SK-N-SH treated with all-trans-retinoic acid at 6 μM for 48 hours (cell line): ENCODE measurements around the gene RPS6KB2.

Source experiments
- ATAC-seq: fragments of 200-7000 bp; cut with Tn5 transposase; 3 replicates; pipeline ENCODE4 v1.9.1; 2020; ENCODE audit warnings: mild to moderate bottlenecking, moderate library complexity
- BACH2 ChIP-seq: fragments of 250-450 bp; sonication (Bioruptor Pico); IDR thresholded peaks from 2 replicates; pipeline ENCODE4 v1.9.0; 2021; ENCODE audit warnings: mild to moderate bottlenecking, borderline replicate concordance
- CREB5 ChIP-seq: fragments of 250-450 bp; sonication (Bioruptor Pico); IDR thresholded peaks from 2 replicates; pipeline ENCODE4 v1.5.1; 2020; ENCODE audit warnings: low read depth, mild to moderate bottlenecking, moderate library complexity
- CSDC2 ChIP-seq: fragments of 250-450 bp; sonication (Bioruptor Pico); IDR thresholded peaks from 2 replicates; pipeline ENCODE4 v1.5.0; 2020; ENCODE audit warnings: mild to moderate bottlenecking, moderate library complexity
- CSRNP3 ChIP-seq: fragments of 250-450 bp; sonication (Bioruptor Pico); IDR thresholded peaks from 2 replicates; pipeline ENCODE4 v1.5.1; 2021; ENCODE audit warnings: mild to moderate bottlenecking, moderate library complexity
- ESRRG ChIP-seq: fragments of 250-450 bp; sonication (Bioruptor Pico); IDR thresholded peaks from 2 replicates; pipeline ENCODE4 v1.6.1; 2021; ENCODE audit warnings: mild to moderate bottlenecking
- GLIS3 ChIP-seq: fragments of 250-450 bp; sonication (Bioruptor Pico); IDR thresholded peaks from 2 replicates; pipeline ENCODE4 v1.5.0; 2020; ENCODE audit warnings: mild to moderate bottlenecking, moderate library complexity
- ISL1 ChIP-seq: fragments of 250-450 bp; sonication (Bioruptor Pico); IDR thresholded peaks from 2 replicates; pipeline ENCODE4 v2.1.2; 2022; ENCODE audit warnings: mild to moderate bottlenecking, moderate library complexity
- OSR1 ChIP-seq: fragments of 250-450 bp; sonication (Bioruptor Pico); IDR thresholded peaks from 2 replicates; pipeline ENCODE4 v1.8.0; 2022; ENCODE audit warnings: moderate library complexity, mild to moderate bottlenecking, inconsistent platforms
- PPARA ChIP-seq: fragments of 250-450 bp; sonication (Bioruptor Pico); IDR thresholded peaks from 2 replicates; pipeline ENCODE4 v1.5.0; 2020; ENCODE audit warnings: mild to moderate bottlenecking, borderline replicate concordance
- RARB ChIP-seq: fragments of 250-450 bp; sonication (Bioruptor Pico); IDR thresholded peaks from 2 replicates; pipeline ENCODE4 v1.8.0; 2021; ENCODE audit warnings: mild to moderate bottlenecking, moderate library complexity
- SNAI2 ChIP-seq: fragments of 250-450 bp; sonication (Bioruptor Pico); IDR thresholded peaks from 2 replicates; pipeline ENCODE4 v1.5.0; 2020; ENCODE audit warnings: mild to moderate bottlenecking, moderate library complexity
- TCF4 ChIP-seq: fragments of 250-450 bp; sonication (Bioruptor Pico); IDR thresholded peaks from 2 replicates; pipeline ENCODE4 v1.8.0; 2021; ENCODE audit warnings: mild to moderate bottlenecking, moderate library complexity, borderline replicate concordance
- TOX ChIP-seq: fragments of 250-450 bp; sonication (Bioruptor Pico); IDR thresholded peaks from 2 replicates; pipeline ENCODE4 v1.8.0; 2021; ENCODE audit warnings: mild to moderate bottlenecking, moderate library complexity, borderline replicate concordance
- ZC3H10 ChIP-seq: fragments of 250-450 bp; sonication (Bioruptor Pico); IDR thresholded peaks from 2 replicates; pipeline ENCODE4 v1.5.1; 2021; ENCODE audit warnings: mild to moderate bottlenecking, moderate library complexity
- ZFP3 ChIP-seq: fragments of 250-450 bp; sonication (Bioruptor Pico); IDR thresholded peaks from 2 replicates; pipeline ENCODE4 v1.5.0; 2020; ENCODE audit warnings: mild to moderate bottlenecking, moderate library complexity
- ZFP30 ChIP-seq: fragments of 450-650 bp; formaldehyde crosslinking; IDR thresholded peaks from 2 replicates; pipeline ENCODE4 v1.5.0; 2022; ENCODE audit warnings: mild to moderate bottlenecking, moderate library complexity
- ZNF565 ChIP-seq: fragments of 450-650 bp; formaldehyde crosslinking; conservative IDR thresholded peaks from 2 replicates; pipeline ENCODE4 v1.5.0; 2020; ENCODE audit warnings: low read depth, mild to moderate bottlenecking, moderate library complexity
- ZNF70 ChIP-seq: fragments of 450-650 bp; formaldehyde crosslinking; IDR thresholded peaks from 2 replicates; pipeline ENCODE4 v1.5.0; 2020; ENCODE audit warnings: mild to moderate bottlenecking, moderate library complexity
- ZNF8 ChIP-seq: fragments of 450-650 bp; formaldehyde crosslinking; IDR thresholded peaks from 2 replicates; pipeline ENCODE4 v1.5.0; 2020; ENCODE audit warnings: mild to moderate bottlenecking, moderate library complexity
- TF ChIP-seq, protein P1 (sequence below): fragments of 250-450 bp; sonication (Bioruptor Pico); IDR thresholded peaks from 2 replicates; pipeline ENCODE4 v1.8.0; 2021; ENCODE audit warnings: low read depth, mild to moderate bottlenecking, moderate library complexity, borderline replicate concordance
- TF ChIP-seq, protein P2 (sequence below): fragments of 250-450 bp; sonication (Bioruptor Pico); IDR thresholded peaks from 2 replicates; pipeline ENCODE4 v1.8.0; 2020; ENCODE audit warnings: mild to moderate bottlenecking, moderate library complexity, borderline replicate concordance
- TF ChIP-seq, protein P3 (sequence below): fragments of 250-450 bp; sonication (Bioruptor Pico); IDR thresholded peaks from 2 replicates; pipeline ENCODE4 v1.5.0; 2020; ENCODE audit warnings: mild to moderate bottlenecking, moderate library complexity

RPS6KB2 gene

GRCh38 chr11:67410369-67410831, 17.9 kb upstream of the RPS6KB2 start:
- no peak for TF ChIP-seq CSRNP3 (CRISPR knock-in tag)
- no peak for TF ChIP-seq ESRRG (CRISPR knock-in tag)
- TF ChIP-seq OSR1 (CRISPR knock-in tag): no peak
- TF ChIP-seq ZNF8 (CRISPR knock-in tag): no peak
- TF ChIP-seq, all 23 proteins: peak for 0
- no peak for ATAC-seq

DNA sequence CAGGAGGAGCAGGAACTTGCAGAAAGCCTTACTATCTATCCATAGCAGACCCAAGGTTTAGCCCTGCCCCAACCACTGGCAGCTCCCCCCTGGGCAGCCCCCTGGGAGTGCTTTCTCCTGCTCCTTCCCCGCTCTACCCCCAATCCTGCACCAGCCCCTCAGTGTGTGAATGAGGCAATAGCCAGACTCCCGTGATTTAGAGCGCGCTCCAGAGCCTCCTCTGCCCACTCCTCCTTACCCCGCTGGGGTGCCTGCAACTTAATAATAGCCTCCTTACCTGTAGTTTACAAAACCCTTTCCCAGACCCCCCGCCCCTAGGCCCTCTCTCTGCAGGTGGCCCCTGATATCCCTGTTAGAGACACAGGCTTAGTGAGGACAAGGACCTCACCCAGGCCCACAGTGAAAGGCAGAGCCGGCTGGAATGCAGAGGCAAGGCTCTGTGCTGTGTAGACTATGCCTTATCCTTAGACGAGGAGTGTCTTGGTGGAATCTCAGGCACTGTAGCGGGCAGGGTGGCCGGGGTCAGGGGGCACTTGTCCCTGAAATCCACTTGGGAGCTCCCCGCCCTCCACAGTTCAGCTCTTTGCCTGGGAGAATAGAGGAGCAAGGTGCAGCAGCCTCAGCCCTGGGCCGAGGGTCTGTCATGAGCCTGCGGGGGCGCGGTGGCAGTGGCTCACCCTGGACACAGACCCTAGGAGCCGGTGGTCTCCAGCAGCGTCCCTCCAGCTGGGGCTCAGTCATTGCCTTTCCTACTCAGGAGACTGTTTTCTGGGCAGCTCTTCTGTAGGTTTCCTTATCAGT, 17.1 kb upstream of the RPS6KB2 start:
- TF ChIP-seq, protein P1, sequence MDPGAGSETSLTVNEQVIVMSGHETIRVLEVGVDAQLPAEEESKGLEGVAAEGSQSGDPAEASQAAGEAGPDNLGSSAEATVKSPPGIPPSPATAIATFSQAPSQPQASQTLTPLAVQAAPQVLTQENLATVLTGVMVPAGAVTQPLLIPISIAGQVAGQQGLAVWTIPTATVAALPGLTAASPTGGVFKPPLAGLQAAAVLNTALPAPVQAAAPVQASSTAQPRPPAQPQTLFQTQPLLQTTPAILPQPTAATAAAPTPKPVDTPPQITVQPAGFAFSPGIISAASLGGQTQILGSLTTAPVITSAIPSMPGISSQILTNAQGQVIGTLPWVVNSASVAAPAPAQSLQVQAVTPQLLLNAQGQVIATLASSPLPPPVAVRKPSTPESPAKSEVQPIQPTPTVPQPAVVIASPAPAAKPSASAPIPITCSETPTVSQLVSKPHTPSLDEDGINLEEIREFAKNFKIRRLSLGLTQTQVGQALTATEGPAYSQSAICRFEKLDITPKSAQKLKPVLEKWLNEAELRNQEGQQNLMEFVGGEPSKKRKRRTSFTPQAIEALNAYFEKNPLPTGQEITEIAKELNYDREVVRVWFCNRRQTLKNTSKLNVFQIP (CRISPR knock-in tag): no peak
- TF ChIP-seq, protein P2, sequence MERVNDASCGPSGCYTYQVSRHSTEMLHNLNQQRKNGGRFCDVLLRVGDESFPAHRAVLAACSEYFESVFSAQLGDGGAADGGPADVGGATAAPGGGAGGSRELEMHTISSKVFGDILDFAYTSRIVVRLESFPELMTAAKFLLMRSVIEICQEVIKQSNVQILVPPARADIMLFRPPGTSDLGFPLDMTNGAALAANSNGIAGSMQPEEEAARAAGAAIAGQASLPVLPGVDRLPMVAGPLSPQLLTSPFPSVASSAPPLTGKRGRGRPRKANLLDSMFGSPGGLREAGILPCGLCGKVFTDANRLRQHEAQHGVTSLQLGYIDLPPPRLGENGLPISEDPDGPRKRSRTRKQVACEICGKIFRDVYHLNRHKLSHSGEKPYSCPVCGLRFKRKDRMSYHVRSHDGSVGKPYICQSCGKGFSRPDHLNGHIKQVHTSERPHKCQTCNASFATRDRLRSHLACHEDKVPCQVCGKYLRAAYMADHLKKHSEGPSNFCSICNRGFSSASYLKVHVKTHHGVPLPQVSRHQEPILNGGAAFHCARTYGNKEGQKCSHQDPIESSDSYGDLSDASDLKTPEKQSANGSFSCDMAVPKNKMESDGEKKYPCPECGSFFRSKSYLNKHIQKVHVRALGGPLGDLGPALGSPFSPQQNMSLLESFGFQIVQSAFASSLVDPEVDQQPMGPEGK (CRISPR knock-in tag): no peak
- TF ChIP-seq CREB5 (CRISPR knock-in tag) (no peak), CSRNP3 (CRISPR knock-in tag) (no peak), SNAI2 (CRISPR knock-in tag) (no peak), RARB (no peak), ZNF70 (CRISPR knock-in tag) (no peak), TCF4 (CRISPR knock-in tag) (no peak), ZC3H10 (CRISPR knock-in tag) (no peak), ZNF8 (CRISPR knock-in tag) (no peak), CSDC2 (CRISPR knock-in tag) (no peak), PPARA (CRISPR knock-in tag) (no peak), ZFP30 (CRISPR knock-in tag) (no peak), ESRRG (CRISPR knock-in tag) (no peak)
- no peak for ATAC-seq

GRCh38 chr11:67411785-67412152, 16.5 kb upstream of the RPS6KB2 start:
- no peak for ATAC-seq
- TF ChIP-seq BACH2 (CRISPR knock-in tag): no peak
- no peak for TF ChIP-seq ZNF565 (CRISPR knock-in tag)
- no peak for TF ChIP-seq TCF4 (CRISPR knock-in tag)
- no peak for TF ChIP-seq RARB
- TF ChIP-seq, protein P3, sequence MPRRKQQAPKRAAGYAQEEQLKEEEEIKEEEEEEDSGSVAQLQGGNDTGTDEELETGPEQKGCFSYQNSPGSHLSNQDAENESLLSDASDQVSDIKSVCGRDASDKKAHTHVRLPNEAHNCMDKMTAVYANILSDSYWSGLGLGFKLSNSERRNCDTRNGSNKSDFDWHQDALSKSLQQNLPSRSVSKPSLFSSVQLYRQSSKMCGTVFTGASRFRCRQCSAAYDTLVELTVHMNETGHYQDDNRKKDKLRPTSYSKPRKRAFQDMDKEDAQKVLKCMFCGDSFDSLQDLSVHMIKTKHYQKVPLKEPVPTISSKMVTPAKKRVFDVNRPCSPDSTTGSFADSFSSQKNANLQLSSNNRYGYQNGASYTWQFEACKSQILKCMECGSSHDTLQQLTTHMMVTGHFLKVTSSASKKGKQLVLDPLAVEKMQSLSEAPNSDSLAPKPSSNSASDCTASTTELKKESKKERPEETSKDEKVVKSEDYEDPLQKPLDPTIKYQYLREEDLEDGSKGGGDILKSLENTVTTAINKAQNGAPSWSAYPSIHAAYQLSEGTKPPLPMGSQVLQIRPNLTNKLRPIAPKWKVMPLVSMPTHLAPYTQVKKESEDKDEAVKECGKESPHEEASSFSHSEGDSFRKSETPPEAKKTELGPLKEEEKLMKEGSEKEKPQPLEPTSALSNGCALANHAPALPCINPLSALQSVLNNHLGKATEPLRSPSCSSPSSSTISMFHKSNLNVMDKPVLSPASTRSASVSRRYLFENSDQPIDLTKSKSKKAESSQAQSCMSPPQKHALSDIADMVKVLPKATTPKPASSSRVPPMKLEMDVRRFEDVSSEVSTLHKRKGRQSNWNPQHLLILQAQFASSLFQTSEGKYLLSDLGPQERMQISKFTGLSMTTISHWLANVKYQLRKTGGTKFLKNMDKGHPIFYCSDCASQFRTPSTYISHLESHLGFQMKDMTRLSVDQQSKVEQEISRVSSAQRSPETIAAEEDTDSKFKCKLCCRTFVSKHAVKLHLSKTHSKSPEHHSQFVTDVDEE (CRISPR knock-in tag): no peak
- TF ChIP-seq OSR1 (CRISPR knock-in tag): no peak
- TF ChIP-seq, protein P2 (CRISPR knock-in tag): no peak
- no peak for TF ChIP-seq PPARA (CRISPR knock-in tag)
- no peak for TF ChIP-seq SNAI2 (CRISPR knock-in tag)
- no peak for TF ChIP-seq ZFP3 (CRISPR knock-in tag)
- no peak for TF ChIP-seq ZNF70 (CRISPR knock-in tag)
- TF ChIP-seq CREB5 (CRISPR knock-in tag): no peak
- TF ChIP-seq ZFP30 (CRISPR knock-in tag): no peak
- no peak for TF ChIP-seq ESRRG (CRISPR knock-in tag)
- TF ChIP-seq ZNF8 (CRISPR knock-in tag): no peak
- TF ChIP-seq GLIS3 (CRISPR knock-in tag): no peak
- TF ChIP-seq TOX (CRISPR knock-in tag): no peak
- no peak for TF ChIP-seq ISL1 (CRISPR knock-in tag)
